Measurements from ENCODE around the gene APLNR.

APLNR gene

GRCh38 chr11:57251037-57251436 lies 14.0 kb upstream of the APLNR start:
- DNase-seq = no peak

GRCh38 chr11:57249384-57250319 lies 12.6 kb upstream of the APLNR start:
- no peak for DNase-seq

GRCh38 chr11:57248780-57249383 lies 11.8 kb upstream of the APLNR start:
- DNase-seq = no peak

- no peak for DNase-seq
These were observed 7.9 kb upstream of the APLNR start for GRCh38 chr11:57244911-57245310.

- no peak for DNase-seq
These were observed 4.4 kb upstream of the APLNR start for GRCh38 chr11:57241353-57241972.

GRCh38 chr11:57240757-57241156 lies 3.7 kb upstream of the APLNR start:
- no peak for DNase-seq

- DNase-seq = no peak
These were observed 3.0 kb upstream of the APLNR start for GRCh38 chr11:57240007-57240406.

- no peak for DNase-seq
These were observed 2.3 kb upstream of the APLNR start for GRCh38 chr11:57239348-57239747.

GRCh38 chr11:57235761-57236703 lies 1.0 kb downstream of the APLNR start:
- DNase-seq = no peak

GRCh38 chr11:57233702-57234101 lies 3.3 kb downstream of the APLNR start:
- DNase-seq = no peak

GRCh38 chr11:57231539-57232253 lies 5.4 kb downstream of the APLNR start:
- DNase-seq = no peak

- DNase-seq = no peak
These were observed 6.1 kb downstream of the APLNR start for GRCh38 chr11:57230791-57231538.

- no peak for DNase-seq
These were observed 6.7 kb downstream of the APLNR start for GRCh38 chr11:57230316-57230715.

- no peak for DNase-seq
These were observed 8.4 kb downstream of the APLNR start for GRCh38 chr11:57228600-57228999.

GRCh38 chr11:57224537-57224936 lies 12.5 kb downstream of the APLNR start:
- DNase-seq = no peak

GRCh38 chr11:57224128-57224527 lies 12.9 kb downstream of the APLNR start:
- no peak for DNase-seq

GRCh38 chr11:57223601-57224000 lies 13.4 kb downstream of the APLNR start:
- DNase-seq = no peak

- no peak for DNase-seq
These were observed 14.8 kb downstream of the APLNR start for GRCh38 chr11:57222239-57222638.

GRCh38 chr11:57219021-57219627 lies 17.9 kb downstream of the APLNR start:
- DNase-seq = no peak

GRCh38 chr11:57217053-57217452 lies 20.0 kb downstream of the APLNR start:
- no peak for DNase-seq

GRCh38 chr11:57216463-57216862 lies 20.6 kb downstream of the APLNR start:
- no peak for DNase-seq

All from effector CD8-positive, alpha-beta T cell (primary cell).